GM23248 (cell line): Measurements from ENCODE around the gene UTY.

Experiments
- EZH2 ChIP-seq: fragments of 200-600 bp; sonication (generic); IDR thresholded peaks from 2 replicates; pipeline ENCODE4 v1.6.1; 2018; ENCODE audit warnings: antibody characterized with exemption, mild to moderate bottlenecking; ENCODE audit not compliant: insufficient read depth, poor library complexity, severe bottlenecking
- EZH2phosphoT487 ChIP-seq: fragments of 200-600 bp; sonication (generic); IDR thresholded peaks from 2 replicates; pipeline ENCODE4 v1.6.1; 2018; ENCODE audit warnings: antibody characterized with exemption, moderate library complexity, mild to moderate bottlenecking, low read depth; ENCODE audit not compliant: insufficient read depth

DNA sequence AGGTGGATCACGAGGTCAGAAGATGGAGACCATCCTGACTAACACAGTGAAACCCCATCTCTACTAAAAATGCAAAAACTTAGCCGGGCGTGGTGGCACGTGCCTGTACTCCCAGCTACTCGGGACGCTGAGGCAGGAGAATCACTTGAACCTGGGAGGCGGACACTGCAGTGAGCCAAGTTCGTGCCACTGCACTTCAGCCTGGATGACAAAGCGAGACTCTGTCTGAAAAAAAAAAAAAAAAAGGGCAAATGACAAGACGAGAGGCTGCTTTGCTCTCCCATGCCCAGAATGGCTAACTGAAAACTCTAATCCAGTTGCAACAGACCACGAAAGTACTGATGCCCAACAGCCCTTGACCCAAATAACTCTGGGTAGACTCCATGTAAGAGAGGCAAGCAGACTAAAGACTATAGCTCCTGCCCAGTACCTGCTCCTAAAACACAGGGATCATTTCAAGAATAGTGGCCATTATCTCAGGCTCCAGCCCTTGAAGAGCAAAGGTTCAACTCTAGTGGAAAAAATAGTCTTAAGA is 29.2 kb downstream of the UTY start:
- TF ChIP-seq EZH2 (no peak), EZH2phosphoT487 (no peak)
